GM10266 (cell line): Measurements from ENCODE around the gene RAI2.

Experiments used
- DNase-seq: peaks from one replicate; pipeline ENCODE4 v3.0.0; 2012; ENCODE audit errors: extremely low spot score
- CTCF ChIP-seq: IDR thresholded peaks from 2 replicates; pipeline ENCODE4 v1.5.1; 2012; ENCODE audit warnings: mild to moderate bottlenecking, low read depth; ENCODE audit not compliant: control insufficient read depth, insufficient read depth; ENCODE audit errors: missing control alignments

The RAI2 gene

GRCh38 chrX:17805120-17805519 lies 56.0 kb downstream of the RAI2 start:
- no peak for DNase-seq
- TF ChIP-seq CTCF, result no peak

- no peak for DNase-seq
Observed at GRCh38 chrX:17803449-17803848, 57.6 kb downstream of the RAI2 start.

GRCh38 chrX:17802756-17803155 lies 58.3 kb downstream of the RAI2 start:
- no peak for TF ChIP-seq CTCF
- DNase-seq, result no peak

More at GRCh38 chrX:17803449-17803848, 57.6 kb downstream of the RAI2 start:
- TF ChIP-seq CTCF, result no peak

GRCh38 chrX:17801431-17801830 lies 59.7 kb downstream of the RAI2 start:
- no peak for DNase-seq

GRCh38 chrX:17798921-17799320 lies 62.2 kb downstream of the RAI2 start:
- DNase-seq, result no peak
- TF ChIP-seq CTCF, result no peak

More at GRCh38 chrX:17801431-17801830, 59.7 kb downstream of the RAI2 start:
- TF ChIP-seq CTCF, result no peak

- DNase-seq, result no peak
- no peak for TF ChIP-seq CTCF
Observed at GRCh38 chrX:17792826-17793225, 68.3 kb downstream of the RAI2 start.

GRCh38 chrX:17788956-17789562 lies 72.0 kb downstream of the RAI2 start:
- no peak for DNase-seq

More at GRCh38 chrX:17788956-17789562, 72.0 kb downstream of the RAI2 start:
- no peak for TF ChIP-seq CTCF
